Measurements from ENCODE around the gene AQP3. TPM values are rescaled to one million over a fixed set of nuclear protein-coding genes. Genes with fewer than 3 reads are reported as not detected.
"Not testable (repeated sequence)": the region's sequence is repeated elsewhere in the genome, so short reads cannot be mapped to it uniquely, and the experiment has no call there.

Gene AQP3
- polyA plus RNA-seq, 3 donors = 42.3 to 92.2 (median 44.1) TPM

GRCh38 chr9:33466565-33467495 lies 19.4 kb upstream of the AQP3 start:
- no peak for DNase-seq

- DNase-seq = no peak
Measured at GRCh38 chr9:33465596-33466564, 18.5 kb upstream of the AQP3 start.

- no peak for DNase-seq
Measured at GRCh38 chr9:33465096-33465495, 17.7 kb upstream of the AQP3 start.

GRCh38 chr9:33464045-33464636 lies 16.7 kb upstream of the AQP3 start:
- no peak for DNase-seq

GRCh38 chr9:33463151-33463550 lies 15.8 kb upstream of the AQP3 start:
- no peak for DNase-seq

- DNase-seq = no peak
Measured at GRCh38 chr9:33461492-33461891, 14.1 kb upstream of the AQP3 start.

GRCh38 chr9:33460854-33461253 lies 13.5 kb upstream of the AQP3 start:
- no peak for DNase-seq

GRCh38 chr9:33459115-33459514 lies 11.7 kb upstream of the AQP3 start:
- DNase-seq = no peak

- DNase-seq = no peak
Measured at GRCh38 chr9:33458444-33458843, 11.1 kb upstream of the AQP3 start.

GRCh38 chr9:33455945-33456344 lies 8.6 kb upstream of the AQP3 start:
- DNase-seq = no peak

- not testable (repeated sequence) for DNase-seq
Measured at GRCh38 chr9:33455456-33455855, 8.1 kb upstream of the AQP3 start.

- not testable (repeated sequence) for DNase-seq
Measured at GRCh38 chr9:33454661-33455026, 7.3 kb upstream of the AQP3 start.

GRCh38 chr9:33453999-33454660 lies 6.7 kb upstream of the AQP3 start:
- no peak for DNase-seq

GRCh38 chr9:33453286-33453860 lies 6.0 kb upstream of the AQP3 start:
- no peak for DNase-seq

GRCh38 chr9:33452828-33453271 lies 5.5 kb upstream of the AQP3 start:
- DNase-seq = peak; percentile 62

- DNase-seq = no peak
Measured at GRCh38 chr9:33450621-33451146, 3.3 kb upstream of the AQP3 start.

- DNase-seq = no peak
Measured at GRCh38 chr9:33449715-33450114, 2.3 kb upstream of the AQP3 start.

- DNase-seq = no peak
Measured at GRCh38 chr9:33447799-33448553, 583 bp upstream of the AQP3 start.

GRCh38 chr9:33446240-33446945 lies 1.0 kb downstream of the AQP3 start:
- DNase-seq = no peak

All from renal pelvis (tissue), 4 donors.